Measurements from ENCODE around the gene NDUFAF8.
A peak's percentile ranks its signal among the peaks of the same experiment; 100 is the strongest.

Gene NDUFAF8

DNA sequence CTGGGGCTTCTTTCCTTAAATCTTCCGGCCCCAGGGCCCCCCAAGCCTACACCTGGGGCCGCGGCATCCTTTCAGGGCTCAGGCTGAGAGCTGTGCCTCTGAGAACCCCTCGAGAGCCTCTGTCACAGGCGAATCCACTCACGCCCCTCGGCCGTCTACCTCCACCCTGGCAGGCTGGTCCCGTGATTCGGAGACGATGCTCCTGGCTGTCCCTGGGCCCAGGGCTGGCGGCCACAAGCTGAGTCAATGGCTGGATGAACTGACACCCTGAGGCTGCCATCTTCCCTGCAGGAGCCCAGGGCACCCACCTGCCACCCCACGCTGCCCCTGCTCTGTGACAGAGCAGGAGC lies 4.6 kb upstream of the NDUFAF8 start:
- Histone ChIP-seq H3K27ac (ENCODE audit: extremely low read depth, low read depth, low read length) (no peak overlapping the region), H3K4me1 (ENCODE audit: control insufficient read depth, insufficient read depth, low read length) (peaks cover 8% of the 10 kb centered on the region), H3K36me3 (ENCODE audit: control insufficient read depth in 2 of 2, insufficient read depth in 1 of 2, low read length in 2 of 2) (peaks cover 5 to 60% of the 10 kb centered on the region in 2 experiments; a peak in 2 of 3 replicates), H3K4me3 (ENCODE audit: low read depth, low read length) (no peak overlapping the region), H3K9me3 (ENCODE audit: control insufficient read depth, insufficient read depth, low read depth, low read length) (no peaks in the 10 kb centered on the region)
- POLR2A ChIA-PET: interaction anchor here (3.8 kb wide), 1 partner anchor 12 kb away, joined by 22 read pairs; the partner anchor contains the start of gene CEP131
- CTCF ChIA-PET: interaction anchor here (0.6 to 1.2 kb wide), 3 partner anchors 92 to 137 kb away, joined by 3 read pairs; no protein-coding TSS in a partner anchor
- no peak for TF ChIP-seq ZNF140 (tag by site-specific recombination; IDR thresholded peaks at IDR 0.05)
- no peak for TF ChIP-seq HOXC10 (CRISPR knock-in tag; IDR thresholded peaks at IDR 0.05)
- no peak for TF ChIP-seq ZNF335 (tag by site-specific recombination; conservative IDR thresholded peaks at IDR 0.05)
- TF ChIP-seq ZNF600 (tag by site-specific recombination; IDR thresholded peaks at IDR 0.05): no peak
- TF ChIP-seq ZNF274 (IDR thresholded peaks at IDR 0.05; ENCODE audit: low read length): no peak
- TF ChIP-seq ZNF274 (tag by site-specific recombination; IDR thresholded peaks at IDR 0.05; ENCODE audit: borderline replicate concordance): no peak
- TF ChIP-seq ZNF121 (tag by site-specific recombination; IDR thresholded peaks at IDR 0.05): no peak
- no peak for TF ChIP-seq SALL2 (tag by site-specific recombination; IDR thresholded peaks at IDR 0.05; ENCODE audit: borderline replicate concordance)
- no peak for TF ChIP-seq ZNF157 (tag by site-specific recombination; IDR thresholded peaks at IDR 0.05)
- TF ChIP-seq ZNF302 (tag by site-specific recombination; IDR thresholded peaks at IDR 0.05; ENCODE audit: low read depth): no peak

DNA sequence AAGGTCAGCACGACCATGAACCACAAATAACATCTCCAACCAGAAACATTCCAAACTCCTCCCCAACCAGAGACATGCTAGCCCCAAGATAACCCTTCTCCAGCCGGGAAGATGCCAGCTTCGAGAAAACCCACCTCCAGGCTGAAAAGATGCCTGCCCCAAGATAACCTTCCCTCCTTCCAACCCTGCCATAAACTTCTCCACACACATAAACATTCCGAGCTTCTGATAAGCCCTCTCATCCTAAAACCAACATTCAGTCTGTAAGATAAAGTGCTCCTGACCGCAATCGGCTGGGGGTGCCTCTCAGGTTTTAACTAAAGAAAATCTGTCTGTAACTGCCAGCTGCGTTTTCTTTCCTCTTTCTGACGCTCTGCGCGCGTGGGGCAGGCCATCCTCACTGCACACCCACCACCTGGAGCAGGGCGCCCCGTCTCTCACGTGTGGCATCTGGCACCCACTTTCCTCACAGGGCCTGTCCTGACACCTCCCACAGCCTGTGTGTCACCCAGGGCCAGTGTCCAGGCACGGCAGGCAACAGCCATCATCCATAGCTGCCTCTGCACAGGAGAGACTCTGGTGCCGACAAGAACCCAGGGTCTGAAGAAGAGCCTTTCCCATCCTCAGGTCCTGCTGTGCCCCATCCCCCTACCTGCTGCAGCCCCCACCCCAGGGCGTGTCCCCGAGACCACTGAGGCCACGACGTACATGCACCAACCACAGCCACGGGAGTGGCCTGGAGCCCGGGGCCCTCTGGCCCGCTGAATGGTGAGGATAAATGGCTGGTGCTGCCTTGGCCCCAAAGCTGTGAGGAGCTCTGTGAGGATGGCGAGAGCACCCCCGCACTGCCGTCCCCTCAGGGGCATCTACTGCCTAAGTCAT lies 3.9 kb upstream of the NDUFAF8 start:
- Histone ChIP-seq H3K4me3 (ENCODE audit: low read depth, low read length) (no peak overlapping the region), H3K36me3 (ENCODE audit: control insufficient read depth in 2 of 2, insufficient read depth in 1 of 2, low read length in 2 of 2) (peaks cover 5 to 53% of the 10 kb centered on the region in 2 experiments; a peak in 2 of 3 replicates), H3K9me3 (ENCODE audit: control insufficient read depth, insufficient read depth, low read depth, low read length) (no peaks in the 10 kb centered on the region), H3K4me1 (ENCODE audit: control insufficient read depth, insufficient read depth, low read length) (peaks cover 8% of the 10 kb centered on the region), H3K27ac (ENCODE audit: extremely low read depth, low read depth, low read length) (peak overlapping the region; percentile 27; the same call in 1 of the 2 replicates)
- ChIA-PET POLR2A (interaction anchor here (0.5 to 3.8 kb wide), 2 partner anchors 12 to 250 kb away, joined by 3 to 22 read pairs; partner anchors contain the start of gene CEP131), CTCF (interaction anchor here (0.5 to 1.2 kb wide), 4 partner anchors 37 to 164 kb away, joined by 3 read pairs; no protein-coding TSS in a partner anchor)
- TF ChIP-seq, protein P1, sequence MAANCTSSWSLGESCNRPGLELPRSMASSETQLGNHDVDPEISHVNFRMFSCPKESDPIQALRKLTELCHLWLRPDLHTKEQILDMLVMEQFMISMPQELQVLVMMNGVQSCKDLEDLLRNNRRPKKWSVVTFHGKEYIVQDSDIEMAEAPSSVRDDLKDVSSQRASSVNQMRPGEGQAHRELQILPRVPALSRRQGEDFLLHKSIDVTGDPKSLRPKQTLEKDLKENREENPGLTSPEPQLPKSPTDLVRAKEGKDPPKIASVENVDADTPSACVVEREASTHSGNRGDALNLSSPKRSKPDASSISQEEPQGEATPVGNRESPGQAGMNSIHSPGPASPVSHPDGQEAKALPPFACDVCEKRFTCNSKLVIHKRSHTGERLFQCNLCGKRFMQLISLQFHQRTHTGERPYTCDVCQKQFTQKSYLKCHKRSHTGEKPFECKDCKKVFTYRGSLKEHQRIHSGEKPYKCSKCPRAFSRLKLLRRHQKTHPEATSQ (tag by site-specific recombination; IDR thresholded peaks at IDR 0.05): no peak
- TF ChIP-seq ZFHX2 (tag by site-specific recombination; conservative IDR thresholded peaks at IDR 0.05): peak; percentile 58; the same call in 1 of the 2 replicates
- TF ChIP-seq ZNF555 (tag by site-specific recombination; conservative IDR thresholded peaks at IDR 0.05): no peak
- TF ChIP-seq ZIC2 (tag by site-specific recombination; IDR thresholded peaks at IDR 0.05): no peak
- TF ChIP-seq ZNF37A (tag by site-specific recombination; IDR thresholded peaks at IDR 0.05): no peak
- no peak for TF ChIP-seq ZNF140 (tag by site-specific recombination; IDR thresholded peaks at IDR 0.05)
- TF ChIP-seq SCRT2 (tag by site-specific recombination; IDR thresholded peaks at IDR 0.05): no peak
- peak; percentile 34 for TF ChIP-seq EGR2 (tag by site-specific recombination; IDR thresholded peaks at IDR 0.05; ENCODE audit: low read depth)
- TF ChIP-seq, protein P2, sequence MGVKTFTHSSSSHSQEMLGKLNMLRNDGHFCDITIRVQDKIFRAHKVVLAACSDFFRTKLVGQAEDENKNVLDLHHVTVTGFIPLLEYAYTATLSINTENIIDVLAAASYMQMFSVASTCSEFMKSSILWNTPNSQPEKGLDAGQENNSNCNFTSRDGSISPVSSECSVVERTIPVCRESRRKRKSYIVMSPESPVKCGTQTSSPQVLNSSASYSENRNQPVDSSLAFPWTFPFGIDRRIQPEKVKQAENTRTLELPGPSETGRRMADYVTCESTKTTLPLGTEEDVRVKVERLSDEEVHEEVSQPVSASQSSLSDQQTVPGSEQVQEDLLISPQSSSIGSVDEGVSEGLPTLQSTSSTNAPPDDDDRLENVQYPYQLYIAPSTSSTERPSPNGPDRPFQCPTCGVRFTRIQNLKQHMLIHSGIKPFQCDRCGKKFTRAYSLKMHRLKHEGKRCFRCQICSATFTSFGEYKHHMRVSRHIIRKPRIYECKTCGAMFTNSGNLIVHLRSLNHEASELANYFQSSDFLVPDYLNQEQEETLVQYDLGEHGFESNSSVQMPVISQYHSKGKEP (tag by site-specific recombination; IDR thresholded peaks at IDR 0.05): no peak

All from HEK293 (cell line).